SK-N-SH (cell line): ENCODE results near the gene CRK. TPM values are rescaled to one million over a fixed set of nuclear protein-coding genes. Genes with fewer than 3 reads are reported as not detected.

ENCODE experiments used
- CTCF ChIA-PET: fragments of 300-600, 350-600 bp; formaldehyde crosslinking; extraction: SDS; loops from one replicate; lab custom pipeline; 2021; lab: Yijun Ruan, JAX
- POLR2A ChIA-PET: fragments of 350-600 bp; sonication (Branson Sonifier 250); formaldehyde crosslinking; extraction: SDS; loops from one replicate; lab custom pipeline; 2020; ENCODE audit warnings: antibody characterized with exemption, inconsistent platforms; lab: Yijun Ruan, JAX
- DNase-seq: peaks from one replicate; pipeline ENCODE4 v3.0.0; 2012
- H2AFZ ChIP-seq: fragments of 200-600 bp; sonication (generic); 2 replicates; pipeline ENCODE4 v1.8.1; 2016; ENCODE audit warnings: antibody characterized with exemption, mild to moderate bottlenecking, low read depth
- H3F3A ChIP-seq: fragments of 200-600 bp; sonication (generic); replicated peaks from 2 replicates; pipeline ENCODE3; 2016; ENCODE audit warnings: antibody characterized with exemption, mild to moderate bottlenecking; ENCODE audit not compliant: insufficient read depth
- H3K27ac ChIP-seq, 2 experiments: fragments of 200-500 bp in 1 of 2; fragments of 200-600 bp in 1 of 2; sonication (Bioruptor generic) in 1 of 2; sonication (generic), shearing (Covaris generic) in 1 of 2; 2 replicates each; pipeline versions ENCODE4 v1.5.1 to v1.6.1; 2014 to 2016; ENCODE audit warnings: low read depth in 2 of 2, inconsistent platforms in 1 of 2, low read length in 1 of 2, mild to moderate bottlenecking in 1 of 2, mixed read lengths in 1 of 2
- H3K27me3 ChIP-seq: fragments of 200-600 bp; sonication (generic), shearing (Covaris generic); 2 replicates; pipeline ENCODE4 v1.6.1; 2016; ENCODE audit warnings: mixed run types; ENCODE audit not compliant: insufficient read depth
- H3K36me3 ChIP-seq, 2 experiments: fragments of 200-500 bp in 1 of 2; fragments of 200-600 bp in 1 of 2; sonication (Bioruptor generic) in 1 of 2; sonication (generic) in 1 of 2; replicated peaks in 1 of 2; 2 replicates each; pipeline versions ENCODE3 to v1.5.1; 2014 to 2016; ENCODE audit warnings: low read length in 1 of 2, mild to moderate bottlenecking in 1 of 2; ENCODE audit not compliant: insufficient read depth in 2 of 2, control insufficient read depth in 1 of 2
- H3K4me1 ChIP-seq, 2 experiments: fragments of 200-500 bp in 1 of 2; fragments of 200-600 bp in 1 of 2; sonication (Bioruptor generic) in 1 of 2; sonication (generic), shearing (Covaris generic) in 1 of 2; 2 replicates each; pipeline versions ENCODE4 v1.5.1 to v1.6.1; 2014 to 2016; ENCODE audit warnings: low read depth in 1 of 2, low read length in 1 of 2, mixed run types in 1 of 2; ENCODE audit not compliant: insufficient read depth in 2 of 2, control insufficient read depth in 1 of 2
- H3K4me2 ChIP-seq: fragments of 200-600 bp; sonication (generic), shearing (Covaris generic); 2 replicates; pipeline ENCODE4 v1.6.1; 2017; ENCODE audit warnings: mixed run types
- H3K4me3 ChIP-seq, 2 experiments: fragments of 200-500 bp in 1 of 2; fragments of 200-600 bp in 1 of 2; sonication (Bioruptor generic) in 1 of 2; sonication (generic), shearing (Covaris generic) in 1 of 2; 2 replicates each; pipeline versions ENCODE4 v1.5.1 to v1.8.1; 2014 to 2016; ENCODE audit warnings: low read depth in 2 of 2, inconsistent platforms in 1 of 2, low read length in 1 of 2, mild to moderate bottlenecking in 1 of 2, mixed read lengths in 1 of 2, moderate library complexity in 1 of 2
- H3K79me2 ChIP-seq: fragments of 200-600 bp; sonication (generic); 2 replicates; pipeline ENCODE4 v1.8.1; 2017; ENCODE audit warnings: mild to moderate bottlenecking; ENCODE audit not compliant: insufficient read depth
- H3K9ac ChIP-seq: fragments of 200-600 bp; sonication (generic); 2 replicates; pipeline ENCODE4 v1.6.1; 2017; ENCODE audit warnings: mixed run types
- H3K9me2 ChIP-seq: fragments of 200-600 bp; sonication (generic); 2 replicates; pipeline ENCODE4 v1.6.1; 2017; ENCODE audit warnings: mixed run types
- H3K9me3 ChIP-seq: fragments of 200-600 bp; sonication (generic); 2 replicates; pipeline ENCODE4 v1.6.1; 2017; ENCODE audit warnings: mixed run types, mild to moderate bottlenecking, moderate library complexity
- H4K20me1 ChIP-seq: fragments of 200-600 bp; sonication (generic); 2 replicates; pipeline ENCODE4 v1.6.1; 2017; ENCODE audit warnings: mild to moderate bottlenecking, mixed run types; ENCODE audit not compliant: insufficient read depth
- ELF1 ChIP-seq: IDR thresholded peaks from 2 replicates; pipeline ENCODE4 v1.4.0; 2012
- GABPA ChIP-seq: IDR thresholded peaks from 2 replicates; pipeline ENCODE4 v1.4.0; 2012; ENCODE audit warnings: low read depth, mild to moderate bottlenecking
- JUND ChIP-seq: IDR thresholded peaks from 2 replicates; pipeline ENCODE4 v1.4.0; 2012
- MEF2A ChIP-seq: IDR thresholded peaks from 2 replicates; pipeline ENCODE4 v1.4.0; 2012; ENCODE audit warnings: low read depth, borderline replicate concordance
- MXI1 ChIP-seq: IDR thresholded peaks from 2 replicates; pipeline ENCODE4 v1.6.1; 2012; ENCODE audit warnings: mild to moderate bottlenecking, low read depth, low read length, improper control_type of control experiment
- POLR2AphosphoS5 ChIP-seq: IDR thresholded peaks from 2 replicates; pipeline ENCODE4 v1.6.1; 2012; ENCODE audit warnings: low read depth, low read length
- RCOR1 ChIP-seq: fragments of 150-350 bp; IDR thresholded peaks from 2 replicates; pipeline ENCODE4 v1.6.1; 2017; ENCODE audit warnings: antibody characterized with exemption, low read length
- REST ChIP-seq: IDR thresholded peaks from 2 replicates; pipeline ENCODE4 v1.6.1; 2012; ENCODE audit warnings: mild to moderate bottlenecking, low read depth, low read length, moderate library complexity
- RXRA ChIP-seq: IDR thresholded peaks from 2 replicates; pipeline ENCODE4 v1.4.0; 2012; ENCODE audit warnings: low read depth, mild to moderate bottlenecking, borderline replicate concordance
- SIN3A ChIP-seq: IDR thresholded peaks from 2 replicates; pipeline ENCODE4 v1.6.1; 2012; ENCODE audit warnings: low read depth, mild to moderate bottlenecking, low read length, moderate library complexity, borderline replicate concordance
- TEAD4 ChIP-seq: IDR thresholded peaks from 2 replicates; pipeline ENCODE4 v1.4.0; 2012; ENCODE audit warnings: mild to moderate bottlenecking, borderline replicate concordance; ENCODE audit not compliant: insufficient read depth
- USF1 ChIP-seq: IDR thresholded peaks from 2 replicates; pipeline ENCODE4 v1.4.0; 2012; ENCODE audit warnings: low read depth, borderline replicate concordance
- USF2 ChIP-seq: fragments of 150-350 bp; IDR thresholded peaks from 2 replicates; pipeline ENCODE4 v1.6.1; 2017; ENCODE audit warnings: antibody characterized with exemption, low read length, low read depth, borderline replicate concordance
- YY1 ChIP-seq: IDR thresholded peaks from 2 replicates; pipeline ENCODE4 v1.4.0; 2012; ENCODE audit warnings: low read depth, mild to moderate bottlenecking
- ZBTB33 ChIP-seq: IDR thresholded peaks from 2 replicates; pipeline ENCODE4 v1.4.0; 2012; ENCODE audit warnings: low read depth, borderline replicate concordance
- WGBS: methylation state at CpG from one replicate; pipeline ENCODE4 v1.1.6; 2017; ENCODE audit warnings: low lambda C conversion rate; 5-methylcytosine and 5-hydroxymethylcytosine counted together
- polyA plus RNA-seq, 3 experiments: library from polyadenylated mRNA; depleted of rRNA; stranded (reverse); fragments of >200 nt; gene quantifications; 2 replicates each; pipeline ENCODE4 v1.2.3, GENCODE V29; 2012

CRK gene
- polyA plus RNA-seq, 1 of the 3 experiments (the other 2 are of a cell fraction): 50.7 TPM

- TF ChIP-seq JUND (no peak), SIN3A (no peak), MXI1 (no peak), MEF2A (no peak), POLR2AphosphoS5 (no peak), USF1 (no peak), RCOR1 (no peak), GABPA (peak; percentile 52; the same call in 1 of the 2 replicates), ELF1 (peak; percentile 70), YY1 (no peak), REST (no peak), ZBTB33 (no peak)
Observed at GRCh38 chr17:1485423-1486376, 29.7 kb upstream of the CRK start (continued).

- peaks cover 15% of the 10 kb centered on the region for H3F3A ChIP-seq
- peak overlapping the region; percentile 63 to 71 for H3K4me3 ChIP-seq
- H3K79me2 ChIP-seq: peaks cover 66% of the 10 kb centered on the region
- H3K36me3 ChIP-seq: peaks cover 25% of the 10 kb centered on the region in 2 experiments
- peak overlapping the region; percentile 88 for H3K9ac ChIP-seq
- ChIA-PET POLR2A (no interaction called here), CTCF (interaction anchor here (1.1 to 1.4 kb wide), 2 partner anchors 31 to 89 kb away, joined by 3 to 4 read pairs; partner anchors contain the start of gene INPP5K)
- no peaks in the 10 kb centered on the region for H3K9me3 ChIP-seq
- no peaks in the 10 kb centered on the region for H3K27me3 ChIP-seq
- H3K9me2 ChIP-seq: no peaks in the 10 kb centered on the region
- H3K4me1 ChIP-seq: peaks cover 16 to 20% of the 10 kb centered on the region in 2 experiments; a peak in 2 of 4 replicates
- no peaks in the 10 kb centered on the region for H4K20me1 ChIP-seq
- peak overlapping the region; percentile 61 to 66; a peak in 3 of 4 replicates for H3K27ac ChIP-seq
- no peak overlapping the region for H2AFZ ChIP-seq
- H3K4me2 ChIP-seq: peak overlapping the region; percentile 95
- 43% methylated on average over 9 of the region's 19 CpGs for WGBS
- peak; percentile 74 for DNase-seq
- no peak for TF ChIP-seq TEAD4
- TF ChIP-seq ZBTB33: no peak
- TF ChIP-seq RXRA: no peak
- TF ChIP-seq SIN3A: 0 out of 2 replicates have a peak, but pooled peaks have one; percentile 17
- no peak for TF ChIP-seq MEF2A
- TF ChIP-seq USF2: no peak
Observed at GRCh38 chr17:1484676-1485422, 28.8 kb upstream of the CRK start.
